Gastroesophageal sphincter (tissue), 4 donors: Measurements from ENCODE around the gene PHF19. TPM values are rescaled to one million over a fixed set of nuclear protein-coding genes. Genes with fewer than 3 reads are reported as not detected.

Source experiments
- ATAC-seq: fragments of 150-250 bp; one replicate; pipeline ENCODE4 v1.9.1; 2016; ENCODE audit warnings: mild to moderate bottlenecking, moderate library complexity
- H3K27ac ChIP-seq, 4 donors: fragments of 200-600 bp; sonication (generic) in 3 of 4; 1 replicate in 3 of 4; 2 replicates in 1 of 4; pipeline ENCODE4 v1.5.1; 2016 to 2019
- H3K27me3 ChIP-seq: fragments of 200-600 bp; sonication (generic); one replicate; pipeline ENCODE4 v1.5.1; 2019
- H3K36me3 ChIP-seq, 2 donors: fragments of 200-600 bp; sonication (generic); one replicate each; pipeline ENCODE4 v1.5.1; 2019; ENCODE audit warnings: control low read depth in 1 of 2
- H3K4me1 ChIP-seq, 3 donors: fragments of 200-600 bp; sonication (generic); 1 replicate in 2 of 3; 2 replicates in 1 of 3; pipeline ENCODE4 v1.5.1; 2016 to 2019; ENCODE audit warnings: control low read depth in 2 of 3
- H3K4me3 ChIP-seq, 2 donors: fragments of 200-600 bp; sonication (generic); one replicate each; pipeline ENCODE4 v1.5.1; 2019; ENCODE audit warnings: mild to moderate bottlenecking in 1 of 2, moderate library complexity in 1 of 2
- H3K9me3 ChIP-seq, 3 donors: fragments of 200-600 bp; sonication (generic); one replicate each; pipeline ENCODE4 v1.5.1; 2017 to 2019; ENCODE audit warnings: control low read depth in 2 of 3
- CTCF ChIP-seq, 4 experiments: fragments of 200-600 bp in 2 of 4; fragments of 450-650 bp in 2 of 4; sonication (generic) in 1 of 4; IDR thresholded peaks; one replicate each; pipeline ENCODE4 v1.5.1; 2017 to 2019; ENCODE audit warnings: antibody characterized with exemption in 4 of 4, mild to moderate bottlenecking in 2 of 4, moderate library complexity in 2 of 4
- EP300 ChIP-seq: sonication (generic); formaldehyde crosslinking; IDR thresholded peaks from one replicate; pipeline ENCODE4 v1.6.1; 2017; ENCODE audit warnings: antibody characterized with exemption, mild to moderate bottlenecking
- POLR2A ChIP-seq, 2 donors: fragments of 450-650 bp; IDR thresholded peaks; one replicate each; pipeline ENCODE4 v1.6.1; 2017; ENCODE audit warnings: antibody characterized with exemption in 2 of 2, mild to moderate bottlenecking in 2 of 2, moderate library complexity in 1 of 2
- POLR2AphosphoS5 ChIP-seq: sonication (generic); formaldehyde crosslinking; IDR thresholded peaks from one replicate; pipeline ENCODE4 v1.6.1; 2017; ENCODE audit warnings: antibody characterized with exemption
- WGBS, 2 donors: methylation state at CpG; one replicate each; pipeline ENCODE4 v1.1.5; 2018; ENCODE audit warnings: low coverage in 1 of 2; 5-methylcytosine and 5-hydroxymethylcytosine counted together
- total RNA-seq, 4 donors: library from RNA; depleted of rRNA; stranded (reverse); fragments of >200 nt; gene quantifications; one replicate each; pipeline ENCODE4 v1.1.0, GENCODE V29; 2016

Gene PHF19
- total RNA-seq, 4 donors from 2014 or later = 27.0 to 82.5 (median 54.3) TPM

GRCh38 chr9:120916588-120916987, 39.6 kb upstream of the PHF19 start:
- Histone ChIP-seq H3K9me3 (no peaks in the 10 kb centered on the region), H3K27ac (peak overlapping the region in 3 of 4 donors; percentile 66 to 71 (median 70)), H3K27me3 (no peaks in the 10 kb centered on the region), H3K36me3 (peaks cover 0 to 22% of the 10 kb centered on the region in 2 donors), H3K4me1 (peaks cover 8 to 70% (median 25%) of the 10 kb centered on the region in 3 donors), H3K4me3 (no peak overlapping the region)
- 31 to 41% methylated on average over 3 of the region's 3 CpGs for WGBS, 2 donors
- ATAC-seq = peak; percentile 79
- TF ChIP-seq POLR2AphosphoS5 = peak; percentile 98
- peak in 2 of 4 experiments; percentile 23 to 39 for TF ChIP-seq CTCF (IDR thresholded peaks at IDR 0.05)
- TF ChIP-seq EP300 = no peak
- TF ChIP-seq POLR2A (IDR thresholded peaks at IDR 0.05) = no peak

GRCh38 chr9:120915854-120916470, 39.0 kb upstream of the PHF19 start:
- ATAC-seq = no peak
- Histone ChIP-seq H3K4me1 (peaks cover 8 to 64% (median 25%) of the 10 kb centered on the region in 3 donors), H3K4me3 (no peak overlapping the region), H3K36me3 (peaks cover 0 to 28% of the 10 kb centered on the region in 2 donors), H3K27ac (peak overlapping the region in 2 of 4 donors; percentile 66 to 70), H3K9me3 (no peaks in the 10 kb centered on the region), H3K27me3 (no peaks in the 10 kb centered on the region)
- WGBS, 2 donors = 81 to 84% methylated on average over 5 of the region's 5 CpGs
- no peak for TF ChIP-seq CTCF (IDR thresholded peaks at IDR 0.05)
- no peak for TF ChIP-seq POLR2AphosphoS5
- TF ChIP-seq POLR2A (IDR thresholded peaks at IDR 0.05) = no peak
- no peak for TF ChIP-seq EP300

DNA sequence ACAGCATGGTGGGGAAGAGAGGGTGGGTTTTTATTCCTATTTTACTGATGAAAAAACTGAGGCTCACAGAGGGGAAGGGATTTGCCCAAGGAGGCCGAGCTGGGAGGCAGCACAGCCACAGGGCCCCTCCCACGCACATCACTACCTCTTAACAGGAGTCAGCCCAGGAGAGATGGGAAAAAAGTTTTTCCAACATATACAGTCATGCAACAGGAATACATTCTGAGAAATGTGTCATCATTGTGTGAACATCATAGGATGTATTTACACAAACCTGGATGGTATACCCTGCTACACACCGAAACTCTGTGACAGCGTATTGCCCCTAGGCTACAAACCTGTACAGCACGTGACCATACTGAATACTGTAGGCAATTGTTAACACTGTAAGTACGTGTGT, 38.0 kb upstream of the PHF19 start:
- peaks cover 8 to 53% (median 15%) of the 10 kb centered on the region in 3 donors for H3K4me1 ChIP-seq
- peak overlapping the region in 3 of 4 donors; percentile 47 to 70 (median 58) for H3K27ac ChIP-seq
- WGBS, 2 donors = 74 to 92% methylated on average over 5 to 6 of the region's 6 CpGs
- H3K4me3 ChIP-seq = no peak overlapping the region
- ATAC-seq = no peak
- TF ChIP-seq CTCF (IDR thresholded peaks at IDR 0.05) (no peak), POLR2A (IDR thresholded peaks at IDR 0.05) (no peak), POLR2AphosphoS5 (no peak), EP300 (no peak)
- no peaks in the 10 kb centered on the region for H3K27me3 ChIP-seq
- no peaks in the 10 kb centered on the region for H3K9me3 ChIP-seq
- peaks cover 0 to 38% of the 10 kb centered on the region in 2 donors for H3K36me3 ChIP-seq

DNA sequence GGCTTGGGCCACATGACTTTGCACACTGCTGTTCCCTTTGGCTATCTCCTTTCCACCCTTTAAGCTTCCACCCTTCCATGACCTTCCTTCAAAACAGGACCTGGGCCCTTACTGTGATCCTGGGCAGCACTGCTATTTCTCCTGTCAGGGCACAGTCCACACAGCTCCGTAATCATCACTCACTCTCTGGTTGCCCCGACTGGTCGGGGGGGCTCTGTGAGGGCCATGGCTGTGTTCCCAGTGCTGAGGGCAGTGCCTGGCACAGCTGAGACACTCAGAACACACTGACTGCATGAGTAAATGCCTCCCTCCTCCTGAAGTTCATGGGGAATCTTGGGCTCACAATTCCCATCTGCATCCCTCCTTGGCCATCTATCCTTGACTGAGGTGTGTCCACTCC, 37.4 kb upstream of the PHF19 start:
- no peaks in the 10 kb centered on the region for H3K27me3 ChIP-seq
- H3K4me3 ChIP-seq = no peak overlapping the region
- H3K27ac ChIP-seq = peak overlapping the region in 3 of 4 donors; percentile 47 to 70 (median 58)
- peaks cover 0 to 43% of the 10 kb centered on the region in 2 donors for H3K36me3 ChIP-seq
- WGBS, 2 donors = 24 to 70% methylated on average over 2 to 3 of the region's 3 CpGs
- peak; percentile 77 for TF ChIP-seq POLR2AphosphoS5
- no peak for TF ChIP-seq EP300
- no peaks in the 10 kb centered on the region for H3K9me3 ChIP-seq
- ATAC-seq = peak; percentile 41
- peaks cover 7 to 48% (median 10%) of the 10 kb centered on the region in 3 donors for H3K4me1 ChIP-seq

DNA sequence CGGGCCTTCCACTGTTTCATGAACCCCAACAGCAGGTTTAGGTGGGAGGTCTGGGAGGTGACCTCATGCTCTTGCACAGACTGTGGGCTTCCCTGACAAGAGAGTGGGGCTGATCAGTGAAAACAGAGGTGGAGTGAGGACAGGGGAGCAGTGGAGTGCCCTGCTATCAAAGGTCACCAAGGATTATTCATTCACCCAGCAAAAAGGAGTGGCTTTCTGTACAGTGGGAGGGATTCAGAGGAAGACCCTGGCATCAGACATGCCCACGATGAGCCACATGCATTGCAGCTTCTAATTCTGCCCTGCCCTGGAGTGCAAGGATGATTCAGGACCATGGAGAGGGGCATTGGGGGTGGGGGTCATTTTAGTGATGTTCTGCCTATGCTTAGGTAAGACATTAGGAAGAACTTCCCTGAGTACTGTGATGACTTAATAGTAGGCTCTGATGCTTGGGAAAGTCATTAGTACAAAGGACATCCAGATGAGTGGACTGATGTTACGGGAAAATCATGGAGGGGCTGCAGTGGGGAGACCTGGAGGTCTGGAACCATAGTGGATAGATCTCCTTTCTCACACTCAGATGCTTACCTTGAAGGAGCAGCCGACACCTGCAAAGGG, 36.8 kb upstream of the PHF19 start:
- WGBS, 2 donors = 80 to 90% methylated on average over 2 to 3 of the region's 4 CpGs
- Histone ChIP-seq H3K4me3 (no peak overlapping the region), H3K27ac (peak overlapping the region in 1 of 4 donors; percentile 70), H3K9me3 (no peaks in the 10 kb centered on the region), H3K27me3 (no peaks in the 10 kb centered on the region), H3K36me3 (peaks cover 0 to 50% of the 10 kb centered on the region in 2 donors), H3K4me1 (peaks cover 3 to 42% (median 3%) of the 10 kb centered on the region in 3 donors)
- ATAC-seq = no peak
- TF ChIP-seq POLR2A (IDR thresholded peaks at IDR 0.05) (no peak), CTCF (IDR thresholded peaks at IDR 0.05) (no peak), POLR2AphosphoS5 (no peak), EP300 (no peak)
